K562 (cell line): ENCODE data around the gene ZNF547. TPM values are rescaled to one million over a fixed set of nuclear protein-coding genes. Genes with fewer than 3 reads are reported as not detected.

Experiments used
- ETV6 ChIP-seq, 3 experiments: fragments of 150-350 bp in 1 of 3; sonication (generic) in 1 of 3; formaldehyde crosslinking in 1 of 3; IDR thresholded peaks; 2 replicates each; pipeline versions ENCODE4 v1.6.1 to v1.8.0; 2014 to 2022; ENCODE audit warnings: borderline replicate concordance in 2 of 3, low read depth in 2 of 3, antibody characterized with exemption in 1 of 3, low read length in 1 of 3, mild to moderate bottlenecking in 1 of 3, missing genetic modification reagents in 1 of 3
- EZH2 ChIP-seq: IDR thresholded peaks from 2 replicates; pipeline ENCODE4 v1.6.1; 2012; ENCODE audit warnings: low read depth, mild to moderate bottlenecking, inconsistent platforms, low read length, borderline replicate concordance
- NCOA1 ChIP-seq: fragments of 450-650 bp; IDR thresholded peaks from 2 replicates; pipeline ENCODE4 v1.6.1; 2016; ENCODE audit warnings: low read depth
- ZNF143 ChIP-seq: sonication (generic); formaldehyde crosslinking; IDR thresholded peaks from 2 replicates; pipeline ENCODE4 v1.9.0; 2022; ENCODE audit warnings: mild to moderate bottlenecking, missing genetic modification reagents
- ZNF3 ChIP-seq: fragments of 250-450 bp; sonication (Bioruptor Pico); IDR thresholded peaks from 2 replicates; pipeline ENCODE4 v1.5.0; 2021; ENCODE audit warnings: mild to moderate bottlenecking, moderate library complexity
- ZNF551 ChIP-seq: fragments of 250-450 bp; sonication (Bioruptor Pico); IDR thresholded peaks from 2 replicates; pipeline ENCODE4 v1.5.0; 2021; ENCODE audit warnings: mild to moderate bottlenecking, moderate library complexity
- polyA plus RNA-seq, 8 experiments: library from polyadenylated mRNA; depleted of rRNA in 4 of 8; stranded (reverse) in 5 of 8; unstranded in 3 of 8; fragments of >200 nt; fragmentation: Nextera tagmentation in 2 of 8; fragmentation: Illumina TruSeq in 1 of 8; extraction: Ambion mirVana in 2 of 8; extraction: Trizol in 1 of 8; gene quantifications; 2 replicates each; pipeline versions ENCODE4 v1.2.1 to v1.2.3, GENCODE V29; 2011 to 2014; ENCODE audit warnings: inconsistent platforms in 1 of 8, missing spikeins in 1 of 8
- total RNA-seq, 7 experiments: library from RNA; depleted of rRNA in 6 of 7; stranded (reverse); fragments of >200 nt in 6 of 7; fragmentation: Illumina TruSeq in 2 of 7; extraction: Trizol in 2 of 7; gene quantifications; 2 replicates each; pipeline versions ENCODE4 v1.2.1 to v1.2.3, GENCODE V29; 2011 to 2021; ENCODE audit warnings: low replicate concordance in 1 of 7
- TF ChIP-seq, protein P1 (sequence below): fragments of 450-650 bp; formaldehyde crosslinking; IDR thresholded peaks from 2 replicates; pipeline ENCODE4 v1.4.0; 2022; ENCODE audit warnings: missing genetic modification characterization
- TF ChIP-seq, protein P2 (sequence below): fragments of 450-650 bp; IDR thresholded peaks from 2 replicates; pipeline ENCODE4 v1.6.1; 2016; ENCODE audit warnings: mild to moderate bottlenecking, moderate library complexity

The ZNF547 gene
- total and polyA plus RNA-seq, 9 of the 15 experiments (the other 6 are each of a cell fraction or from before 2014, with no cell fraction given), result 0.03 to 0.96 (median 0.30) TPM

DNA sequence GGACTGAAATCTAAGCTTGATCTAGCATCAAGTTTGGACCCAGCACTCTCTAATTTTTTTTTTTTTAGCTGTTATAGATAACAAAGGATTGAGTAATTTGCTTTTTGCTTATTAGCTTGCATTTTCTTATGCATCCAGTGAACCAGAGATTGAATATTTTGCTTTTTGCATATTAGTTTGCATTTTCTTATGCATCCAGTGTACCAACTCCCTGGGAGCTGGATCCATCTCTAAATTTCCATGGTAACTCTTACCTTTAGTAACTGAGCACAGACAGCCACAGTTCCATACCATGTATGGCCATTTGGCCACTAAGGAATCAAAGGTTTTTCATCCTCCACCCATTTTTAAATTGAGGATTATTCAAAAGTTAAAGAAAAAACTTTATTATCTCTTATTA is 17.6 kb downstream of the ZNF547 start (continued):
- TF ChIP-seq ZNF143 (CRISPR knock-in tag) (no peak), EZH2 (no peak), ZNF3 (CRISPR knock-in tag) (no peak), NCOA1 (no peak), ETV6 (IDR thresholded peaks at IDR 0.05; ENCODE audit: borderline replicate concordance in 1 of 2, low read depth in 2 of 2, low read length in 1 of 2) (no peak), ETV6 (CRISPR knock-in tag; IDR thresholded peaks at IDR 0.05; ENCODE audit: borderline replicate concordance) (no peak), ZNF551 (no peak)
- TF ChIP-seq, protein P1, sequence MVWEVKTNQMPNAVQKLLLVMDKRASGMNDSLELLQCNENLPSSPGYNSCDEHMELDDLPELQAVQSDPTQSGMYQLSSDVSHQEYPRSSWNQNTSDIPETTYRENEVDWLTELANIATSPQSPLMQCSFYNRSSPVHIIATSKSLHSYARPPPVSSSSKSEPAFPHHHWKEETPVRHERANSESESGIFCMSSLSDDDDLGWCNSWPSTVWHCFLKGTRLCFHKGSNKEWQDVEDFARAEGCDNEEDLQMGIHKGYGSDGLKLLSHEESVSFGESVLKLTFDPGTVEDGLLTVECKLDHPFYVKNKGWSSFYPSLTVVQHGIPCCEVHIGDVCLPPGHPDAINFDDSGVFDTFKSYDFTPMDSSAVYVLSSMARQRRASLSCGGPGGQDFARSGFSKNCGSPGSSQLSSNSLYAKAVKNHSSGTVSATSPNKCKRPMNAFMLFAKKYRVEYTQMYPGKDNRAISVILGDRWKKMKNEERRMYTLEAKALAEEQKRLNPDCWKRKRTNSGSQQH (CRISPR knock-in tag), result no peak
- TF ChIP-seq, protein P2, sequence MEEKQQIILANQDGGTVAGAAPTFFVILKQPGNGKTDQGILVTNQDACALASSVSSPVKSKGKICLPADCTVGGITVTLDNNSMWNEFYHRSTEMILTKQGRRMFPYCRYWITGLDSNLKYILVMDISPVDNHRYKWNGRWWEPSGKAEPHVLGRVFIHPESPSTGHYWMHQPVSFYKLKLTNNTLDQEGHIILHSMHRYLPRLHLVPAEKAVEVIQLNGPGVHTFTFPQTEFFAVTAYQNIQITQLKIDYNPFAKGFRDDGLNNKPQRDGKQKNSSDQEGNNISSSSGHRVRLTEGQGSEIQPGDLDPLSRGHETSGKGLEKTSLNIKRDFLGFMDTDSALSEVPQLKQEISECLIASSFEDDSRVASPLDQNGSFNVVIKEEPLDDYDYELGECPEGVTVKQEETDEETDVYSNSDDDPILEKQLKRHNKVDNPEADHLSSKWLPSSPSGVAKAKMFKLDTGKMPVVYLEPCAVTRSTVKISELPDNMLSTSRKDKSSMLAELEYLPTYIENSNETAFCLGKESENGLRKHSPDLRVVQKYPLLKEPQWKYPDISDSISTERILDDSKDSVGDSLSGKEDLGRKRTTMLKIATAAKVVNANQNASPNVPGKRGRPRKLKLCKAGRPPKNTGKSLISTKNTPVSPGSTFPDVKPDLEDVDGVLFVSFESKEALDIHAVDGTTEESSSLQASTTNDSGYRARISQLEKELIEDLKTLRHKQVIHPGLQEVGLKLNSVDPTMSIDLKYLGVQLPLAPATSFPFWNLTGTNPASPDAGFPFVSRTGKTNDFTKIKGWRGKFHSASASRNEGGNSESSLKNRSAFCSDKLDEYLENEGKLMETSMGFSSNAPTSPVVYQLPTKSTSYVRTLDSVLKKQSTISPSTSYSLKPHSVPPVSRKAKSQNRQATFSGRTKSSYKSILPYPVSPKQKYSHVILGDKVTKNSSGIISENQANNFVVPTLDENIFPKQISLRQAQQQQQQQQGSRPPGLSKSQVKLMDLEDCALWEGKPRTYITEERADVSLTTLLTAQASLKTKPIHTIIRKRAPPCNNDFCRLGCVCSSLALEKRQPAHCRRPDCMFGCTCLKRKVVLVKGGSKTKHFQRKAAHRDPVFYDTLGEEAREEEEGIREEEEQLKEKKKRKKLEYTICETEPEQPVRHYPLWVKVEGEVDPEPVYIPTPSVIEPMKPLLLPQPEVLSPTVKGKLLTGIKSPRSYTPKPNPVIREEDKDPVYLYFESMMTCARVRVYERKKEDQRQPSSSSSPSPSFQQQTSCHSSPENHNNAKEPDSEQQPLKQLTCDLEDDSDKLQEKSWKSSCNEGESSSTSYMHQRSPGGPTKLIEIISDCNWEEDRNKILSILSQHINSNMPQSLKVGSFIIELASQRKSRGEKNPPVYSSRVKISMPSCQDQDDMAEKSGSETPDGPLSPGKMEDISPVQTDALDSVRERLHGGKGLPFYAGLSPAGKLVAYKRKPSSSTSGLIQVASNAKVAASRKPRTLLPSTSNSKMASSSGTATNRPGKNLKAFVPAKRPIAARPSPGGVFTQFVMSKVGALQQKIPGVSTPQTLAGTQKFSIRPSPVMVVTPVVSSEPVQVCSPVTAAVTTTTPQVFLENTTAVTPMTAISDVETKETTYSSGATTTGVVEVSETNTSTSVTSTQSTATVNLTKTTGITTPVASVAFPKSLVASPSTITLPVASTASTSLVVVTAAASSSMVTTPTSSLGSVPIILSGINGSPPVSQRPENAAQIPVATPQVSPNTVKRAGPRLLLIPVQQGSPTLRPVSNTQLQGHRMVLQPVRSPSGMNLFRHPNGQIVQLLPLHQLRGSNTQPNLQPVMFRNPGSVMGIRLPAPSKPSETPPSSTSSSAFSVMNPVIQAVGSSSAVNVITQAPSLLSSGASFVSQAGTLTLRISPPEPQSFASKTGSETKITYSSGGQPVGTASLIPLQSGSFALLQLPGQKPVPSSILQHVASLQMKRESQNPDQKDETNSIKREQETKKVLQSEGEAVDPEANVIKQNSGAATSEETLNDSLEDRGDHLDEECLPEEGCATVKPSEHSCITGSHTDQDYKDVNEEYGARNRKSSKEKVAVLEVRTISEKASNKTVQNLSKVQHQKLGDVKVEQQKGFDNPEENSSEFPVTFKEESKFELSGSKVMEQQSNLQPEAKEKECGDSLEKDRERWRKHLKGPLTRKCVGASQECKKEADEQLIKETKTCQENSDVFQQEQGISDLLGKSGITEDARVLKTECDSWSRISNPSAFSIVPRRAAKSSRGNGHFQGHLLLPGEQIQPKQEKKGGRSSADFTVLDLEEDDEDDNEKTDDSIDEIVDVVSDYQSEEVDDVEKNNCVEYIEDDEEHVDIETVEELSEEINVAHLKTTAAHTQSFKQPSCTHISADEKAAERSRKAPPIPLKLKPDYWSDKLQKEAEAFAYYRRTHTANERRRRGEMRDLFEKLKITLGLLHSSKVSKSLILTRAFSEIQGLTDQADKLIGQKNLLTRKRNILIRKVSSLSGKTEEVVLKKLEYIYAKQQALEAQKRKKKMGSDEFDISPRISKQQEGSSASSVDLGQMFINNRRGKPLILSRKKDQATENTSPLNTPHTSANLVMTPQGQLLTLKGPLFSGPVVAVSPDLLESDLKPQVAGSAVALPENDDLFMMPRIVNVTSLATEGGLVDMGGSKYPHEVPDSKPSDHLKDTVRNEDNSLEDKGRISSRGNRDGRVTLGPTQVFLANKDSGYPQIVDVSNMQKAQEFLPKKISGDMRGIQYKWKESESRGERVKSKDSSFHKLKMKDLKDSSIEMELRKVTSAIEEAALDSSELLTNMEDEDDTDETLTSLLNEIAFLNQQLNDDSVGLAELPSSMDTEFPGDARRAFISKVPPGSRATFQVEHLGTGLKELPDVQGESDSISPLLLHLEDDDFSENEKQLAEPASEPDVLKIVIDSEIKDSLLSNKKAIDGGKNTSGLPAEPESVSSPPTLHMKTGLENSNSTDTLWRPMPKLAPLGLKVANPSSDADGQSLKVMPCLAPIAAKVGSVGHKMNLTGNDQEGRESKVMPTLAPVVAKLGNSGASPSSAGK, result no peak
